ENCODE measurements around the gene TMSB15C. TPM values are rescaled to one million over a fixed set of nuclear protein-coding genes. Genes with fewer than 3 reads are reported as not detected.

The TMSB15C gene
- total RNA-seq: 56.3 TPM

DNA sequence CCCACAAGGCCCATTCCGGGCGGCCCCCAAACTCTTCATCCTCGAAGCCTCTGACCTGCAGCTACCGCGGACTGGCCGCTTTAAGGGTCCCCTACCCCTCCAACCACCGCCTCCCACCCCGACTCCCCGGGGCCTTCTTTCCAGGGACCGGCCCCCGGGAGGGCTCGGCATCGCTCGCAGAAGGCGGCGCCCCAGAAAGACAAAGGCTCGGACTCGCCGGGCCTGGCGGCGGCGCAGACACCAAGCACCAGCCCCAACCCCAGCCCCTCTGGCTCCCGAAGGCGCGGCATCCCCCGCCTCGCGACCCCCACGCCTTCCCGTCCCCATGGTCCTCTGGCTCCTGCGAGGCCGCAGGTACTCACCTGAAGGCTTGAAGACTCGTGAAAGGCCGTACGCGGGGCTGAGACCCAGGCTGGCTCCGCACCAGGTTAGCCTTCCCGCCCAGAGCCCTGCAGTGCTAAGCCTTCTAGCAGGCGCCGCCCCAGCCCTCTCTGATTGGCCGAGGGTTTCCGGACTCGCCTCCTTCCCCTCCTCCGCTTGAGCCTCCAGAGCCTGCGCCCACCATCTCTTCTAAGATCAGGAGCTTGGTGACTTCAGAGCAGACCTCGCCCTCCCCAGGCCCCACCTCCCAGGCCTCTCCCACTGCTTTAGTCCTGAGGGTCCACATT lies at the start of gene TMSB15C:
TMSB15C (minus strand) TSS at position 459 of the 668 bp plus-strand sequence.

DNA sequence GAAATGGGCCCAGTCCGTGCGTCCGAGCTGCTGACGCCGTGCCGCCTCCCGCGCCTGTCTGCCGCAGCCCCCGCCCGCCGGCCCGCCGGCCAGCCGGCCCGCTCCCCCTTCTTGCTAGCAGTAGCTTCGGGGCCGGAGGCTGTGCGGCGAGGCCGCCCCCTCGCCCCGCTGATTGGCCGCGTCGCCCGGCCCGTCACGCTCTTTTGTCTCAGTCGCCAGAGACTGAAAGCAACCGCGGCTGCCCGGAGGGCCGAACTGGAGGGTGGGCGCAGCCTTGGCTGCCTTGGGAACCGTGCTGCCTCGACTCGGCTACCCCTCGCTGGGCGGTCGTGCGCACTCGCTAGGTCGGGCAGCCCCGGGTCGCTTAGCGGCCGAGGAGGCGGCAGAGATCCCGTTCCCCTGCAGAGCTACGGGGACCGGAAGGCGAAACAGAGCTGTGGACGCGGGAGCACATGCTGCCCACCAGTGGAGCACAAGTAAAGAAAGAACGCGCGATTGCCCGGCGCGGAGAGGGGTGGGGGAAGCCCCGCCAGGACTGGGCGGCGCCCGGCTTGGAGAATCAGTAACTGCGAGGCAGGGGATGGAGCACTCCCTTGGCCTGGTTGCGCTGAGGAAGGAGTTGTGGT lies 36.4 kb upstream of the TMSB15C start, which contains the start of gene ZCCHC18:
ZCCHC18 (plus strand) TSS at position 198 of the 626 bp plus-strand sequence. CDS start 1,589 bp downstream, outside the sequence.

DNA sequence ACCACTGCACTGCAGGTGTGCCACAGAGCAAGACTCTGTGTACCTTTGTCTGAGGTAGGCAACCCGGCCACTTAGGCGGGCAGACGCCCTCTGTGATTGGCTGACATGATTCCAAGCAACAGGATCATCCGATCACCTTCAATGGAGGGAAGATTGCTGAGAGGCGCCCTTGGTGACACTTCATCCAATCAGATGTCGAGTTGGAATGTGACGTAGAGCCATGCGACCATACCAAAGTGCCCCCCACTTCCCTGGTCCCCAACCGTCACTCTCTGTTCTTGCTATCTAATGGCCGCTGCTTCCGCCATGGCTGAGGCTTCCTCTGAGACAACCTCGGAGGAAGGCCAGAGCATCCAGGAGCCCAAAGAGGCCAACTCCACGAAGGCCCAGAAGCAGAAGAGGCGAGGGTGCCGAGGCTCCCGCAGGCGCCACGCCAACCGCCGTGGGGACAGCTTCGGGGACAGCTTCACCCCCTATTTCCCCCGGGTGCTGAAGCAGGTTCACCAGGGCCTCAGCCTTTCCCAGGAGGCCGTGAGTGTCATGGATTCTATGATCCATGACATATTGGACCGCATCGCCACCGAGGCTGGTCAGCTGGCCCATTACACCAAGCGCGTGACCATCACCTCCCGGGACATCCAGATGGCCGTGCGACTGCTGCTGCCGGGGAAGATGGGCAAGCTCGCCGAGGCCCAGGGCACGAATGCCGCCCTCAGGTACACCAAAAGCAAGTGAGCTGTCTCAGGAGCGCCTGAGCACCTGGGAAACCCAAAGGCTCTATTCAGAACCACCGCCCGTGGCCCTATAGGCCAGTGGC lies 36.1 kb downstream of the TMSB15C start, which contains the start of gene H2BW2:
H2BW2 (plus strand) TSS at position 268 of the 817 bp plus-strand sequence; CDS start at position 307, 39 bp downstream.

Other genes with a start within 250 kb of the TMSB15C start
- gene RAB9B, start 244.0 kb downstream of the TMSB15C start, total RNA-seq: 42.9 TPM
- gene TMSB15B, start 113.6 kb downstream of the TMSB15C start, total RNA-seq: 49.1 TPM
- gene H2BW1, start 62.5 kb downstream of the TMSB15C start, total RNA-seq: not detected
- not detected for gene H2BW2, start 36.3 kb downstream of the TMSB15C start, total RNA-seq
- gene ZCCHC18, start 36.3 kb upstream of the TMSB15C start, total RNA-seq: 18.2 TPM
- gene SLC25A53, start 80.8 kb upstream of the TMSB15C start, total RNA-seq: 17.5 TPM
- 64.8 TPM for gene FAM199X, start 90.2 kb upstream of the TMSB15C start, total RNA-seq
- not detected for gene ESX1, start 178.7 kb upstream of the TMSB15C start, total RNA-seq